ENCODE measurements around the gene DCLK1.

Gene DCLK1

GRCh38 chr13:36069881-36070366 is 61.3 kb downstream of the DCLK1 start:
- Histone ChIP-seq H4K20me1 (no peaks in the 10 kb centered on the region), H3K4me1 (no peaks in the 10 kb centered on the region), H3K9me3 (no peaks in the 10 kb centered on the region), H3K36me3 (no peaks in the 10 kb centered on the region), H3K9ac (no peak overlapping the region), H3K27ac (no peak overlapping the region), H3K27me3 (no peaks in the 10 kb centered on the region), H3K4me2 (no peak overlapping the region), H3K4me3 (no peak overlapping the region)
- no peak for TF ChIP-seq Cebpa-rat (IDR thresholded peaks at IDR 0.05)

- H3K27me3 ChIP-seq = no peaks in the 10 kb centered on the region
- no peak overlapping the region for H3K4me3 ChIP-seq
- no peaks in the 10 kb centered on the region for H3K9me3 ChIP-seq
These were observed 62.2 kb downstream of the DCLK1 start for GRCh38 chr13:36068991-36069390.

GRCh38 chr13:36068566-36068965 is 62.6 kb downstream of the DCLK1 start:
- Histone ChIP-seq H3K9me3 (no peaks in the 10 kb centered on the region), H3K27me3 (no peaks in the 10 kb centered on the region), H3K9ac (no peak overlapping the region), H4K20me1 (no peaks in the 10 kb centered on the region), H3K27ac (no peak overlapping the region), H3K4me2 (no peak overlapping the region), H3K4me3 (no peak overlapping the region), H3K36me3 (no peaks in the 10 kb centered on the region), H3K4me1 (no peaks in the 10 kb centered on the region)
- TF ChIP-seq Cebpa-rat (IDR thresholded peaks at IDR 0.05) = no peak

More at GRCh38 chr13:36068991-36069390, 62.2 kb downstream of the DCLK1 start:
- no peak overlapping the region for H3K4me2 ChIP-seq
- H3K9ac ChIP-seq = no peak overlapping the region
- no peak overlapping the region for H3K27ac ChIP-seq
- no peaks in the 10 kb centered on the region for H3K4me1 ChIP-seq
- H3K36me3 ChIP-seq = no peaks in the 10 kb centered on the region
- TF ChIP-seq Cebpa-rat (IDR thresholded peaks at IDR 0.05) = no peak
- no peaks in the 10 kb centered on the region for H4K20me1 ChIP-seq

- no peak overlapping the region for H3K27ac ChIP-seq
- no peak for TF ChIP-seq Cebpa-rat (IDR thresholded peaks at IDR 0.05)
- H3K36me3 ChIP-seq = no peaks in the 10 kb centered on the region
- H4K20me1 ChIP-seq = no peaks in the 10 kb centered on the region
- H3K4me3 ChIP-seq = no peak overlapping the region
- H3K27me3 ChIP-seq = no peaks in the 10 kb centered on the region
- no peaks in the 10 kb centered on the region for H3K4me1 ChIP-seq
- H3K9me3 ChIP-seq = no peaks in the 10 kb centered on the region
- no peak overlapping the region for H3K4me2 ChIP-seq
- H3K9ac ChIP-seq = no peak overlapping the region
These were observed 63.3 kb downstream of the DCLK1 start for GRCh38 chr13:36067746-36068381.

GRCh38 chr13:36062249-36062648 is 68.9 kb downstream of the DCLK1 start:
- H3K4me3 ChIP-seq = no peak overlapping the region
- no peaks in the 10 kb centered on the region for H4K20me1 ChIP-seq
- H3K9me3 ChIP-seq = no peaks in the 10 kb centered on the region
- no peak overlapping the region for H3K9ac ChIP-seq
- no peaks in the 10 kb centered on the region for H3K4me1 ChIP-seq
- no peaks in the 10 kb centered on the region for H3K36me3 ChIP-seq
- no peaks in the 10 kb centered on the region for H3K27me3 ChIP-seq
- no peak overlapping the region for H3K27ac ChIP-seq
- H3K4me2 ChIP-seq = no peak overlapping the region
- TF ChIP-seq Cebpa-rat (IDR thresholded peaks at IDR 0.05) = no peak

- no peaks in the 10 kb centered on the region for H3K27me3 ChIP-seq
- no peaks in the 10 kb centered on the region for H3K9me3 ChIP-seq
- no peak overlapping the region for H3K9ac ChIP-seq
- no peak overlapping the region for H3K4me2 ChIP-seq
- no peaks in the 10 kb centered on the region for H3K4me1 ChIP-seq
- H3K27ac ChIP-seq = no peak overlapping the region
- H4K20me1 ChIP-seq = no peaks in the 10 kb centered on the region
- no peak overlapping the region for H3K4me3 ChIP-seq
- TF ChIP-seq Cebpa-rat (IDR thresholded peaks at IDR 0.05) = no peak
- no peaks in the 10 kb centered on the region for H3K36me3 ChIP-seq
These were observed 69.6 kb downstream of the DCLK1 start for GRCh38 chr13:36061621-36062020.

- Histone ChIP-seq H3K4me1 (no peaks in the 10 kb centered on the region), H3K4me2 (no peak overlapping the region), H4K20me1 (no peaks in the 10 kb centered on the region), H3K36me3 (no peaks in the 10 kb centered on the region), H3K27me3 (no peaks in the 10 kb centered on the region), H3K9me3 (no peaks in the 10 kb centered on the region), H3K9ac (no peak overlapping the region), H3K27ac (no peak overlapping the region), H3K4me3 (no peak overlapping the region)
- no peak for TF ChIP-seq Cebpa-rat (IDR thresholded peaks at IDR 0.05)
These were observed 70.1 kb downstream of the DCLK1 start for GRCh38 chr13:36061054-36061453.

GRCh38 chr13:36059321-36059720 is 71.9 kb downstream of the DCLK1 start:
- no peaks in the 10 kb centered on the region for H3K9me3 ChIP-seq
- H3K4me1 ChIP-seq = no peaks in the 10 kb centered on the region
- no peaks in the 10 kb centered on the region for H3K27me3 ChIP-seq
- no peak overlapping the region for H3K4me2 ChIP-seq
- no peaks in the 10 kb centered on the region for H4K20me1 ChIP-seq
- no peak overlapping the region for H3K4me3 ChIP-seq
- no peak overlapping the region for H3K9ac ChIP-seq
- H3K27ac ChIP-seq = no peak overlapping the region
- H3K36me3 ChIP-seq = no peaks in the 10 kb centered on the region
- no peak for TF ChIP-seq Cebpa-rat (IDR thresholded peaks at IDR 0.05)

GRCh38 chr13:36058116-36058515 is 73.1 kb downstream of the DCLK1 start:
- no peaks in the 10 kb centered on the region for H3K4me1 ChIP-seq
- no peak overlapping the region for H3K4me2 ChIP-seq
- H3K9me3 ChIP-seq = no peaks in the 10 kb centered on the region
- no peaks in the 10 kb centered on the region for H3K27me3 ChIP-seq
- no peak overlapping the region for H3K9ac ChIP-seq
- no peaks in the 10 kb centered on the region for H4K20me1 ChIP-seq
- H3K4me3 ChIP-seq = no peak overlapping the region
- no peaks in the 10 kb centered on the region for H3K36me3 ChIP-seq
- no peak overlapping the region for H3K27ac ChIP-seq
- TF ChIP-seq Cebpa-rat (IDR thresholded peaks at IDR 0.05) = no peak

GRCh38 chr13:36057547-36057946 is 73.6 kb downstream of the DCLK1 start:
- H4K20me1 ChIP-seq = no peaks in the 10 kb centered on the region
- H3K4me1 ChIP-seq = no peaks in the 10 kb centered on the region
- H3K4me3 ChIP-seq = no peak overlapping the region
- H3K27me3 ChIP-seq = no peaks in the 10 kb centered on the region
- no peak for TF ChIP-seq Cebpa-rat (IDR thresholded peaks at IDR 0.05)
- H3K27ac ChIP-seq = no peak overlapping the region
- H3K9me3 ChIP-seq = no peaks in the 10 kb centered on the region
- no peaks in the 10 kb centered on the region for H3K36me3 ChIP-seq
- no peak overlapping the region for H3K9ac ChIP-seq
- H3K4me2 ChIP-seq = no peak overlapping the region

- no peak overlapping the region for H3K4me3 ChIP-seq
- no peaks in the 10 kb centered on the region for H3K9me3 ChIP-seq
- H4K20me1 ChIP-seq = no peaks in the 10 kb centered on the region
- H3K27ac ChIP-seq = no peak overlapping the region
- no peaks in the 10 kb centered on the region for H3K36me3 ChIP-seq
- H3K27me3 ChIP-seq = no peaks in the 10 kb centered on the region
- H3K4me2 ChIP-seq = no peak overlapping the region
- H3K4me1 ChIP-seq = no peaks in the 10 kb centered on the region
- no peak overlapping the region for H3K9ac ChIP-seq
- no peak for TF ChIP-seq Cebpa-rat (IDR thresholded peaks at IDR 0.05)
These were observed 74.1 kb downstream of the DCLK1 start for GRCh38 chr13:36057041-36057440.
